ENCODE measurements around the gene FHL2.

- TF ChIP-seq EZH2 (IDR thresholded peaks at IDR 0.05; ENCODE audit: borderline replicate concordance, low read length): no peak
- TF ChIP-seq, protein P1, sequence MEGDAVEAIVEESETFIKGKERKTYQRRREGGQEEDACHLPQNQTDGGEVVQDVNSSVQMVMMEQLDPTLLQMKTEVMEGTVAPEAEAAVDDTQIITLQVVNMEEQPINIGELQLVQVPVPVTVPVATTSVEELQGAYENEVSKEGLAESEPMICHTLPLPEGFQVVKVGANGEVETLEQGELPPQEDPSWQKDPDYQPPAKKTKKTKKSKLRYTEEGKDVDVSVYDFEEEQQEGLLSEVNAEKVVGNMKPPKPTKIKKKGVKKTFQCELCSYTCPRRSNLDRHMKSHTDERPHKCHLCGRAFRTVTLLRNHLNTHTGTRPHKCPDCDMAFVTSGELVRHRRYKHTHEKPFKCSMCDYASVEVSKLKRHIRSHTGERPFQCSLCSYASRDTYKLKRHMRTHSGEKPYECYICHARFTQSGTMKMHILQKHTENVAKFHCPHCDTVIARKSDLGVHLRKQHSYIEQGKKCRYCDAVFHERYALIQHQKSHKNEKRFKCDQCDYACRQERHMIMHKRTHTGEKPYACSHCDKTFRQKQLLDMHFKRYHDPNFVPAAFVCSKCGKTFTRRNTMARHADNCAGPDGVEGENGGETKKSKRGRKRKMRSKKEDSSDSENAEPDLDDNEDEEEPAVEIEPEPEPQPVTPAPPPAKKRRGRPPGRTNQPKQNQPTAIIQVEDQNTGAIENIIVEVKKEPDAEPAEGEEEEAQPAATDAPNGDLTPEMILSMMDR (conservative IDR thresholded peaks at IDR 0.05 in 1 of 2, IDR thresholded peaks at IDR 0.05 in 1 of 2; ENCODE audit: extremely low read depth in 1 of 2, insufficient read depth in 1 of 2, low read depth in 1 of 2, low read length in 2 of 2): no peak
These were observed 18.3 kb downstream of the FHL2 start for GRCh38 chr2:105380432-105381100.
